Embryonic facial prominence (tissue), 1 donor: ENCODE data around the gene SSTR5.

Experiments used
- DNase-seq: peaks from one replicate; pipeline ENCODE4 v3.0.0-alpha.2; 2016; ENCODE audit errors: extremely low spot score

SSTR5 gene

DNA sequence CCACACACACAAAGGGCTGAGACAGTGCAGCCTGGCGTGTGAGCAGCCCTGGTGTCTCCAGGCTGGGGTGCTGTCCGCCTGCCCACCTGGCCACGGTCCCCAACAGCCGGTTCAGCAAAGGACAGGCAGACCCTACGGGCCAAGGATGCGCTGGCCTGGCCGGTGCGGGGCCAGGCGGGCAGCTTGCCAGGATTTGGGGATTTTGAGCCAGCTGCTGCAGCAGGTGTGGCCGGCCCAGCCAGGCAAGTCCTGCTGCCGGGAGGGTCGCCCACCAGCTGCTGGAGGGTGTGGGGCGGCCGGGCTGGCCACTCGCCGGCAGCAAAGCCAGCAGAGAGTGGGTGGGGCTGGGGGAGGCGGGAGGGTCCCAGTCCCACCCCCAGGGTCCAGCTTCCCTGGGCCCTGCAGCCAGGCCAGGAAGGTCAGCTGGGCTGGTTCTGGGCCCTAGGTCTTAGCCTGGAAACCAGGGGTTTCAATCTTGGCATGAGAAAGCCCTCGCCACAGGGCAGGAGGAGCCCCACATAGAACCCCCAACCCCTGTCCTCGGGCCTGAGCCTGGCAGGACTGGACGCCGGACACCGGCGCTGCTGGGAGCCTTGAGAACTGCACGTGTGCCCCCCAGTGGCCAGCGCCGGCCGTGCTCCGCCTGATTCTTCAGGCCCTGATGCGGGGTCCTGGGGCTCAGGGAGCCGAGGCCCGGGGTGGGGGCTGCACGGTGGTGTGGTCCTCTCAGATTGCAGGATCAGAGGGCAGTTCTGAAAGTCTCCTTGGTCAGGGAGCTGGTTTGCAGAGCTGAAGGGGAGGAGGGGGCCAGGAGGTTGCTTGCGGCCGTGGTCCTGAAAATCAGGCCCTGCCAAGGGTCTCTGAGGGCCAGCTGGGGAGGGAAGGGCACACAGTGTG, 17.6 kb upstream of the SSTR5 start:
- DNase-seq = no peak

DNA sequence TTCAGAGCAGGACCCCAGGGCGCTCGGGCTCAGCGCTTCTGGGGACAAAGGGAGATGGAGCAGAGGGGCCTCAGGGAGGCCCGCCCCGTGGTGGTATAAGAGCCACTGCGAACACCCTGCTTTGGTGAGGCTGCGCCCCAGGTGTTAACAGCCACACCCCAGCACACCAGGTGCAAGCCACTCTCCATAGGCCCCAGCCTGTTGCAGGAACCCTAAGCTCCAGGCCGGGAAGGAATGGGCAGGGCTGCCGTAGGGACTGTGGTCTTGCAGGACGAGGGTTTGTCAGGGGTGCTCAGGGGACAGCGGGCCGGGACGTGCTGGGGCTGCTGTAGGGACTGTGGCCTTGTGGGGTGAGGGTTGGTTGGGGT, 17.0 kb upstream of the SSTR5 start:
- DNase-seq = no peak

DNA sequence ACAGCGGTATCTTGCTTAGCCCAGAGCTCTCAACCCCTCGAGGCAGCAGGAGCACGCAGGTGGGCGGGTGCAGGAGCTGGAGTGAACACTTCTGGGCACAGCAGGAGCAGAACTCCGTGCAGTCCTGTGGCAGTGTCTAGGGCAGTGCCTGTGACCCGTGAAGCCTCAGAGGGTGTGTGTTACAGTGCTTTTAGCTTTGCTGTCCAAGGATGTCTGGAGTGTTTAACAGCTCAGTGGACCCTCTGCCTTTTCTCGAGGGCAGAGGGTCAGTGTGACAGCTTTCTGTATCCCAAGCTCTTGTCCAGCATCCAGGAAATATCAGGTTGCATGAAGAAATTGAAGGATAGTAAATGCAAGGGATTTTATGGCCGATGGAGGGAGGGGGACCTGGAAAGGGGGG, 16.4 kb upstream of the SSTR5 start:
- no peak for DNase-seq

DNA sequence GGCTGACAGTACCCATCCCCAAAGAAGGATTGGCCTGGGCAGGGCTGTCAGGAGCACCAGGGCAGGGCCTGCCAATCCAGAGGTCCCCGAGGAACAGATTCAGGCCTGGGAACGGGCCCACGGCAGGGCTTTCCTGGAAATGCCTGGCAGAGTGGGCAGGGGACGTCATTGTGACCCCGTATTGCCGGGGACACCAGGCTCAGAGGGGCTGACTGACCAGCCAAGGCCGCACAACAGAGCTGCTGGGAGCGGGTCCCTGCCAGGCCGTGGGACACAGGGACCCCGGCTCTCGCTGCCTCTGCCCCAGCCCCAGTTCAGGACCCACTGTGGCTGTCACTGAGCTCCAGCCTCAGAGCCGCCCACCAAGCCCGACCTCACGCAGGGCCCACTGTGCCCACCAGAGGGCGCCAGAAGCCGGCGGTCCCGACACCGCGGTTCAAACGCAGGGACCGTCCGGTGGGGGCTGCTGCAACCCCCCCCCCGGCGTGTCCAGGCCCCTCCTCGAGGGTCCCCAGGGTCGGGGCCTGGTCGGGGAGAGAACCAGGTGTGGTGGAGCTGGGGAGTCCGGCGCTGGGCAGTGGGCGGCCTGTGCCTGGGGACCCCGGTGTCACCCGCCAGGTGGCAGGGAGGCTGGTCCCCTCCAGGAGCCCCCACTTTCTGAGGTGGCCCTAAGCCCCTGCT, 15.2 kb upstream of the SSTR5 start:
- no peak for DNase-seq

DNA sequence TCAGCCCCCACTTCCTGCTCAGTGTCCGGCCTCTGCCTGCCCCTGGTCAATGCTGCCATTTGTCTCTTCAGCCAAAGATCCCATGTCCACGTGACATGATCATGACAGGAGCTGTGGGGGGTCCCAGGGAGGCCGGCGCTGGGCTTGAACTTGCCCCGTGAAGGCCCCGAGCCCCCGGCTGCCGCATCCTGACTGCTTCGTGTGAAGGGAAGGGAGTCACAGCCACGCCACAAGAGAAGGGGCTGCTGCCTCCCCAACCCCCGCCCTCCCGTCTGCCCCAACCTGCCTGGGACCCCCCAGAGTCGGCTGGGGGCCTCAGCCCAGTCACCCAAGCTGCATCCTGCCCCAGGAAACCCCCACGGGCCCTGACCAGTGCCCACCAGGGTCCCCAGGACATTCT, 14.3 kb upstream of the SSTR5 start:
- DNase-seq = no peak

DNA sequence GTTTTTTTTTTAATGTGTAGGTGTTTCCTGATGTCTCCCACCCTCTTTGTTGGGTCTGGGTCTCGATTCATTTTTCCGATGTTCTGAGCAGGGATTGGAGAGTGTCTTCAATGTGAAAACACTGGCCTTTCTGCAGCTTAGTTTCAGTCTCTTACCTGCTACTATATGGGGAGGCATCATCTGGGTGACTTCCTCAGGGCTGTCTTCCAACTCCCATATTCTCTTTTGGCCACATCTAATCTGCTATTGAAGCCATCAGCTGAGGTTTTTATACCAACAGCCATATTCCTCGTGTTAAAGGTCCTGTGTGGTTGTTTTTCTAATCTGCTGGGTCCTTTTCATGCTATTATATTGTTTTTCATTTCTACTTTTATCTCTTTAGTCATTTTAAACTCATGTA, 13.2 kb upstream of the SSTR5 start:
- DNase-seq = no peak

DNA sequence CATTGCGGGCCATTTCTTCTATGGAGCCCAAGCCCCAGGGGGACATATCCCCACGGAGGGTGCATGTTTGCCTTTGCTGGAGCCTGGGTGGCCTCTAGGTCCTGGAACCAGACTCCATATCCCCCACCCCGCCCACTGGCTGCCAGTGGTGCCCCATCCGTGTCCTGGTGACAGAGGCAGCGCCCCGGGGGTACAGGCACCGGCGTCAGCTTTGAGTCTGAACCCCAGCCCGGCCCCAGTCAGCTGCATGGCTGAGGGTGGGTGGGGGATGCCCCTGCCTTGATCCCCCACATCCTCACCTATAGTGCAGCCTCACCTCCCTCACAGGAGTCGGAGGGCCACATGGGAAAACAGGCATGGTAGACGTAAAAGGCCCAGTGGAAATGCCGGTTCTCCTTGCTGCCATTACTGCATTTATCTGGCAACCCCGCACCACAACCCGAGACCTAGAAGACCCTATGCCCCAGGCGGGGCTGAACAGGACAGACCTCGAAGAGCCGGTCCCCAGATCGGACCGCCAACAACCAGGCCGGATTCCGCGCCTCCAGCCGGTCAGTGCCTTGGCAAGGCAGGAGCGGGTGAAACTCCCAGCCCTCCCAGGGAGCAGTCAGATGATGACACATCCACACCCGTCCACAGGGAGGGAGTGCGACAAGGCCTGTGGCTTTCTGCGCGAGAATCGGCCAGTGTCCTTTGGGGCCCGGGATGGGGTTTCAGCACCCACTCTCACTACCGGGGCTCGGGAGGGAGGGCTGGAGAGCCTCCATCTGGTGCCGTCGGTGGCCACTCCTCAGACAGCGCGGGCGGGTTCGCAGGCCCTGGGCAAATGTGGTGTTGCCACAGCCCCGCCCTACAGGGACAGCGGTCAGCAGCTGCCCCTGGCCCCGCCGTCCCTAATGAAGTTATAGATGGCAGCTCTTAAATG, 11.9 kb upstream of the SSTR5 start:
- DNase-seq = no peak

DNA sequence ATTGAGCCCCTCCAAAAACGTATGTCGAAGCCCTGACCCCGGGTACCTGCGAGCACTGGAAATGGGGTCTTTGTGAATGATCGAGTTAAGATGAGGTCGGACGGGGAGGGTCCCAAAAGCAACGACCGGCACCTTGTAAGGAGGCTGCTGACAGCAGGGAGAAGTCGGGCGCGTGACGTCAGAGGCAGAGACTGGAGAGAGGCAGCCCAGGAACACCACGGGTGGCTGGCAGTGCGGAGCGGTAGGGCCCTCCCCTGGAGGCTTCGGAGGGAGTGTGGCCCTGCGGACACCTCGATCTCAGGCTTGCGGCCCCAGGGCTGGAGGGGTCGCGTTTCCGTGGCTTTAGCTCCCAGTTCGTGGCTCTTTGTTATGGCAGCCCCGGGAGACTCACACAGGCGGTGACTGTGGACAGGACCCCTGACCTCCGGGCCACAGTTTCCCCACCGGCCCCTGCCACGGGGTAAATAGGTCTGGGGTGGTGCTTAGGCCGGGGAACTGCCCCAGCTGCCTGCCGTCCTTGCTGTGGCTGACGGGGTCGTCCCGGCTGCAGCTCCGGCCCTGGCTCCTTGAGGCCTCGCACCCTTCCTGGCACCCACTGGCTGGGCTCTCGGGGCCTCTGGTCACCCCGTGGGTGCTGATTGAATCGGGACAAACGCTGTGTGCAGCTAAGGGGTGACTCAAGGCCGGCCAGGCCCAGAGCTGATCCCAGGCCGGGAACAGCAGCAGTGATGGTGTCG, 10.6 kb upstream of the SSTR5 start:
- DNase-seq = no peak

DNA sequence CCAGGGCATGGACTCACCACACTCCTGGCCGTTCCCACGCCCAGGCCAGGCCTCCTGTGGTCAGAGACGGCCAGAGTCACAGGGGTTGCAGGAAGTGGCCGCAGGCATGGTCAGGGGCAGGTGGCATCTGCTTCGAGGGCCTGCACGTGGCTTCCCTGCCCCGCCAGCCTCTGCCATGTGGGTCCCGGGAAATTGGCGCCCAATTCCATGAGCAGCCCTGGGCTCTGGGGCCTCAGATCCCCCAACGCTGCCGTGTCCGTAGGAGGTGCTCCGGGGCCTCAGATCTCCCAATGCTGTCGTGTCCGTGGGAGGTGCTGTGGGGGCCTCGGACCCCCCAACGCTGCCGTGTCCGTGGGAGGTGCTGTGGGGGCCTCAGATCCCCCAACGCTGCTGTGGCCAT, 9.7 kb upstream of the SSTR5 start:
- DNase-seq = no peak

DNA sequence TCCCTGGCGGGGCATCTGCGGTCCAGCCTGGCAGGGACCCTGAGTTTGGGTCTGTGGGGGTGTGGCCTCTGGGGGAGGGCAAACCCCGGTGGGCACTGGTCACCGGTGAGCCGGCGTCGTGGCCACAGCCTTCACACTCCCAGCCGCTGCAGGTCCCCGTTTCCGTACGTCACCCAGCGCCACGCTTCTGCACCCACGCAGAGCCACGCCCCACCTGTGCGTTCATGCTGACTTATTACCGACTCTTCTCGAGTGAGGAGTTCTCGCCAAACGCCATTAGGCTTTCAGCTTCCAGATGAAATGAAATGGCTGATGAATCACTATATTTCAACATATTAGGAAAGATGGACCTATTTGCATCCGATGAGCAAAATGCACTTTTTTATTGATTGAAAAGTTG, 8.8 kb upstream of the SSTR5 start:
- DNase-seq = no peak

DNA sequence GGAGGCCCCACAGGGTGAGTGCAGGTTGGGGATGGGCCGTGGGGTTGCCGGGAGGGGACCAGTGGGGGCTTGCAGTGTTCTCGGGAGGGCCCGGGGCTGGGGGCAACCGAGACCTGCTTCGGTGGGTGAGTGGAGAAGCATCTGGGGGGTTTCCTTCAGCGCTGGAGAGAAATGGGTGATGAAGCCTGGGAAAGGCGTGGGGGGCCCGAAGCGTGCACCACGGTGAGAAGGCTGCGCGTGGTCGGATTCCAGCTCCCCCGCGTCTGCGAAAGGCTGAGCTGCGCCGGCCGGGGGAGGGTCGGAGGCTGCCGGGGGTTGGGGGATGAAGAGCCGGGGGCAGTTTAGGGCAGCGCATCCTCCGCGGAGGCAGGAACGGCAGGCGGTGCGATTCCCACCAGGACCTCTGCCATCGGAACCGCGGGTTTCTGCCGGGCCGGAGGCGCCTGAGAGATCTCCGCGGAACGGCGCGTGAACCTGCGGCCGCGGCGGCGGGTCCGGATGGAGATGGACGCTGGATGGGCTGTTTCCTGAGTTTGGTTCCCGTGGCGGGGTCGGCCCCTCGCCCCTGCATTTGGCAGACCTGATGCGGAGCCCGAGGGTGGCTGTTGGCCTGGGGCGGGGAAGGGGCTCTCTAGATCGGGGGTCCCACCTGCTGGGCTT, 6.9 kb upstream of the SSTR5 start:
- DNase-seq = no peak

DNA sequence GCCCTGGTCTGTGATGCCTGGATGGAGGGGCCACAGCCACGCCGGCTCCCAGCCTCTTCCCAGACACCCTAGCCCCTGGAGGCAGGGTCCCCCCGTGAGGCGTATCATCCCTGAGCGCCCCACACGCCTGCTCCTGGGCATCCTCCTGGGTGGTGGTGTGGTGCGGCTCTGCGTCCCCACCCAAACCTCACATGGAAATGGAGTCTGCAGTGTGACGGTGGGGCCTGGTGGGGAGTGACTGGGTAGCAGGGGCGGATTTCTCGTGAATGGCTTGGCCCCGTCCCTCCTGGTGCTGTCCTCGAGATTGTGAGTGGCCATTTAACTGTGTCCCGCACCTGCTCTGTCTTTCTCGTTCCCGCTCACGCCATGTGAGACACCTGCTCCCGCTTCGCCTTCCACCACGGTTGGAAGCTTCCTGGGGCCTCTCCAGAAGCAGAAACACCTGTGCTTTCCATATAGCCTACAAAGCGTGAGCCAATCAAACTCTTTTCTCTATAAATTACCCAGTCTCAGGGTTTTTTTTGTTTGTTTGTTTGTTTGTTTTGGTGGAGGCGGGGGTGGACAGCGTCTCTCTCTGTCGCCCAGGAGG, 5.9 kb upstream of the SSTR5 start:
- no peak for DNase-seq

DNA sequence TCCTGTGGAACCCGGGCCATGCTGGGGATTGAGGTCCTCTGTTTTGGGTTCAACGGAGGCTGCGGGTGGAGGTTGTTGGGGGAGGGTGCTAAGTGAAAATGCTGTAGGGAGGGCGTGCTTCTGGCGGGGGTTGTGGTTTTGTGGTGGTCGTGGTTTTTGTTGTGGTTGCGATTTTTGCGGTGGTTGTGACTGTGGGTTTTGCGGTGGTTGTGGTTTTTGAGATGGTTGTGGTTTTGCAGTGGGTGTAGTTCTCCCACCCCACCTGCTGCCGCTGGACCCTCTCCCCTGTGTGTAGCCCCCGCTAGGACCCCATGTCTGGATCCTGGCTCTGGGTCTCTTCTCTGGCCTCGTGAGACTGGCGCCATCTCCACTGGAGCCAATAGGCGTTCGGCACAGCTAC, 4.9 kb upstream of the SSTR5 start:
- no peak for DNase-seq

DNA sequence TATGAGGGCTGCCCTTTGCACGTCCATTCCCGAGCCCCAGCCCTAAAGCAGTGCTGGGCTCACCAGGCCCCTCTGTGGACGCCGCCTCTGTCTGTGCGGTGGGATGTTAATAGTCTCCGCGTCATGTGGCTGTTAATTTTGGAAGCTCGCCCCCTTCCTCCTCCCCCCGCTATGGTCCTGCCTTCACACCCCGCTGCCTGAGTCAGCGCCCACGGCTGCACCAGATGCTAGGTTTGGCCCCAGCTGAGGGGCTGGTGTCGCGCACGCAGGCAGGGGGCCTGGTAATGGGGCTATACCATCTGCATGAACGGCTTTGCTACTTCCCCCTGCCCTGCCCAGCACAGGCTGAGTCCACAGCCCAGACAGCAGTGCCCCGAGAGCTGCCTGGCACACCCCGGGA, 4.1 kb upstream of the SSTR5 start:
- DNase-seq = no peak

DNA sequence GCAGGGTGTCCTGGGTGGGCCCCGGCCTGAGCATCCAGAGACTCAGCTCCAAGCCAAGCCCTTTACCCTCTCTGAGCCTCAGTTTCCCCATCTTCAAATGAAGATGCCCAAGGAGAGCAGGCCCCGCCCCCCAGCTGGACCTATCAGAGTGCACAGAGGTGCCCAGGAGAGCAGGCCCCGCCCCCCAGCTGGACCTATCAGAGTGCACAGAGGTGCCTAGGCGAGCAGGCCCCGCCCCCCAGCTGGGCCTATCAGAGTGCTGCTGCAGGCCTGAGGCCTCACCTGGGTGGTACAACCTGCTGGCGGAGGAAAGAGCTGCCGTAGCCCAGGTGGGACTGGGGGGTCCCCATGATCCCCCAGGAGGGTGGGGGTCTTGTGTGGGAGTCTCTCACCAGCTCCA, 3.4 kb upstream of the SSTR5 start:
- DNase-seq = no peak

DNA sequence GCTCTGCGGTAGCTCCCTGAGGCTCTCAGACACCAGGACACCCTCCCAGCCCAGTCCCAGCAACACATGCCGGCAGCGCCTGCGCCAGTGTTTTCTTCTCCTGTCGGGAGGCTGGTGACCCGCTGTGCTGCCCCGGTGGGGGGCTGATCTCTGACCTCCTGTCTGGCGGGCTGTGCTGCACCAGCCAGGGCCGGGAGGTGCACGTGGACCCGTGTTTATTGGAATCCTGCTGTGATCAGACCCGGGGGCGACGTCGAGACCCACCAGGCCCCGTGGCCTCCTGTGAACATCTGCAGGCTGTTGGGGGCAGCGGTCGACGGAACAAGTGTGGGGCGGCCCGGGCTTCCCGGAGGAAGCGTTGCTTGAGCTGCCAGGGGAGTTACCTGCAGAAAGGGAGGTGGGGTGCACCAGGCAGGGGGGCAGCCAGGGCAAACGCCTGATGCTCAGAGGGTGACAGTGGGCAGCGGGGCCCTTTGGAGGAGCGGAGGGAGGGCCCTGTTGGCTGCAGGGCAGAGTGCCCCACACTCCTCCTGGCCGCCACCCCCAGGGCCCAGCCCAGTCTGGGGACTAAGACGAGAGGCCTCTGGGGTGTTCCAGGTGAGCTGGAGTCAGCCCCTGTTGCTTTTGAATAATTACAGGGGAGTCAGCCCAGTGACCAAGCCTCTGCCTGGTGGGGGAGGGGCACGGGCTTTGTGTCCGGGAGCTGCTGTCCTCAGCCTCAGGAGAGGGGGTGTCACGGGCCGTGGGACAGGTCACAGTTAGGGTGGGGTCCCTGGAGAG, 2.3 kb upstream of the SSTR5 start:
- DNase-seq = no peak

DNA sequence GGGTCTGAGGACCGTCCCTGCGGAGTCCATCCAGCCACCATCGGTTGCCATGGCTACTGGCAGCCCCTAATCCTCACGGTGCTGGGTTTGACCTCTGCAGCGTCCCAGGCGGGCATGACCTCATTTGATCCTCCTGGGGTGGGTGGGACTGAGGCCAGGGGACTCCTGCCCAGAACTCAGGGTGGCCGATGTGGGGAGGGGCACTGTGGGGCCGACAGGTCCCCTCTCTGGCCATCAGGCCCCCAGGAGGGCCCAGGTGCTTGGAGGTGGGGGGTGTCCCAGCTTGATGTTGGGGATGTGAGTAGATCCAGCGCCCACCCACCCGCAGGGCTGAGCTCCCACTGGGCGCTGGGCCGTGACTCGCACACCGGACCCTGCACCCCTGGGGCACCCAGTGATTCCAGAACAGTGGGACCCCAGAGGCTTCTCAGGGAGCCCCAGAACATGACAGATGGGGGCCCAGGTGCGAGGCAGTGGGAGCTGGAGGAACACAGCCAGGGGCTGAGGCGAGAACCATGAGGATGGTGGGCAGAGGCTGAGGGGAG, 1.6 kb upstream of the SSTR5 start:
- no peak for DNase-seq

DNA sequence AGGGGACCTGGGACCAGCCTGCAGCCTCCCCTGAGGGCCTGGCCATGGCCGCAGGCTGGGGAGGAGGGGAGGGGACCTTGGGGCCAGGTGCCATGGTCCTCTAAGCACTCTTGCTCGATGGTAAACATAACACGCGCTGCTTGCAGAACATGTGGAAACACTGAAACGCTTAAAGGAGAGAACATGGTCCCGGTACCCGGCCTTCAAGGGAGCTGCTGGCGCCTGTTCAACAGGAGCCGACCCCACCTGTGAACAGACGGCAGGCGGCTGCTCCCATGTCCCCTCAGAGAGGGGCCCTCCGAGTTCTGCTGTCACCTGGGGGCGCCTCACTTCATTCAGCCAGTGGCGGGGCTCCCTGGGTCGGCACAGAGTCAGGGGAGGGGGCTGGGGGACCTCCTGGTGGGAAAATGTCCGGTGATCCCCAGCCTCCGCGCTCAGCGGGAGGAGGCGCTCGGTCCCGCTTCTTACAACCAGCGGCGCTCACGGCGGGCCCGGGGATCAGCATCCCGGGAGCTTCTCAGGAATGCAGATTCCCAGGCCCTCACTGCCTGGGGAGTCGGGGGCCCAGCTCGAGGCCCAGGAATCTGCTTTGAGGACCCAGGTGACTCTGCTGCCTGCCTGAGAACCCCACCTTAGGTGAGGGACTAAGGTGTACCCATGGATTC, 854 bp upstream of the SSTR5 start:
- DNase-seq = no peak

DNA sequence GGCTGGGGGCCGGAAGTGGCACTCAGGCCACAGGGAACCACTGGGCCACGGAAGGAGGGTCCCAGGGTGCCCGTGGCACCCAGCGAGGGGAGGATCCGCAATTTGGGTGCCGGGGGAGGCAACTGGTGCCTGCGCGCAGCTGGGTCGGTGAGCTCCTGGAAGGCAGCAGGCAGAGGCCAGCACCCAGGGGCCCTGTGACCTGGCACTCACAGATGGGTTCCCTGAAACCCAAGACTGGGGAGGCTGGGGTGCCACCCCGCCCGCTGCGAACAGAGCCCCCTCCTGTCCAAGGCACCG, 663 bp downstream of the SSTR5 start:
- no peak for DNase-seq
